Caco-2 (cell line): Measurements from ENCODE around the gene PRKCSH. TPM values are rescaled to one million over a fixed set of nuclear protein-coding genes. Genes with fewer than 3 reads are reported as not detected.
"Not testable (repeated sequence)": the region's sequence is repeated elsewhere in the genome, so short reads cannot be mapped to it uniquely, and the experiment has no call there.

Source experiments
- BruUV-seq: library from RNA; stranded (reverse); fragments of 400-500 nt; replicated peaks from 2 replicates; lab custom pipeline; 2021; lab: Mats Ljungman, UMichigan
- CTCF ChIA-PET: fragments of 300-600 bp; sonication (Branson Sonifier 250); formaldehyde crosslinking; loops from one replicate; lab custom pipeline; 2022; ENCODE audit warnings: antibody characterized with exemption; lab: Charles Lee
- POLR2A ChIA-PET: fragments of 300-600 bp; sonication (Branson Sonifier 250); formaldehyde crosslinking; loops from one replicate; lab custom pipeline; 2022; ENCODE audit warnings: antibody characterized with exemption; lab: Charles Lee
- DNase-seq, 2 experiments: peaks; one replicate each; pipeline versions ENCODE4 v3.0.0 to v3.0.0-alpha.2; 2020 to 2022
- H3K27me3 ChIP-seq: replicated peaks from 2 replicates; pipeline ENCODE4 v1.6.0; 2011; ENCODE audit warnings: low read length; ENCODE audit not compliant: control insufficient read depth, insufficient read depth
- H3K36me3 ChIP-seq: 2 replicates; pipeline ENCODE4 v1.5.1; 2011; ENCODE audit warnings: low read length; ENCODE audit not compliant: control insufficient read depth, insufficient read depth
- H3K4me1 ChIP-seq: fragments of 250-450 bp; sonication (Bioruptor Pico); 2 replicates; pipeline ENCODE4 v1.5.1; 2020; ENCODE audit warnings: mild to moderate bottlenecking
- H3K4me3 ChIP-seq: 2 replicates; pipeline ENCODE4 v1.5.1; 2011; ENCODE audit warnings: low read depth, mild to moderate bottlenecking, control low read depth, low read length
- H3K9me3 ChIP-seq: fragments of 250-450 bp; sonication (Bioruptor Pico); 2 replicates; pipeline ENCODE4 v1.5.1; 2020; ENCODE audit warnings: mild to moderate bottlenecking, moderate library complexity
- H3K27ac Mint-ChIP-seq: one replicate; pipeline ENCODE4 v1.8.0; 2022; ENCODE audit warnings: mixed read lengths; ENCODE audit not compliant: unreplicated experiment
- H3K27me3 Mint-ChIP-seq: one replicate; pipeline ENCODE4 v1.8.0; 2022; ENCODE audit warnings: mixed read lengths; ENCODE audit not compliant: insufficient read depth, unreplicated experiment
- H3K36me3 Mint-ChIP-seq: one replicate; pipeline ENCODE4 v1.8.0; 2022; ENCODE audit warnings: mild to moderate bottlenecking, mixed read lengths; ENCODE audit not compliant: insufficient read depth, unreplicated experiment
- H3K4me1 Mint-ChIP-seq: one replicate; pipeline ENCODE4 v1.8.0; 2022; ENCODE audit warnings: low read depth, mixed read lengths; ENCODE audit not compliant: unreplicated experiment
- H3K4me3 Mint-ChIP-seq: one replicate; pipeline ENCODE4 v1.8.0; 2022; ENCODE audit warnings: mild to moderate bottlenecking, moderate library complexity, mixed read lengths; ENCODE audit not compliant: unreplicated experiment
- H3K9me3 Mint-ChIP-seq: one replicate; pipeline ENCODE4 v1.8.0; 2022; ENCODE audit warnings: mixed read lengths; ENCODE audit not compliant: unreplicated experiment
- intact Hi-C: fragments of 100-400 bp; cut with micrococcal nuclease; formaldehyde crosslinking; loops from one replicate; pipeline ENCODE4 v1.10.0; 2022; ENCODE audit not compliant: unreplicated experiment
- total RNA-seq: library from RNA; stranded (reverse); gene quantifications from 2 replicates; pipeline ENCODE4 v1.2.3, GENCODE V29; 2022
- TF ChIP-seq, protein P1 (sequence below), 2 experiments: fragments of 200-600 bp in 1 of 2; IDR thresholded peaks; 1 replicate in 1 of 2; 2 replicates in 1 of 2; pipeline versions ENCODE4 v1.5.1 to v1.8.0; 2011 to 2022; ENCODE audit warnings: antibody characterized with exemption in 1 of 2, control low read depth in 1 of 2, inconsistent platforms in 1 of 2, low read depth in 1 of 2, low read length in 1 of 2, mild to moderate bottlenecking in 1 of 2, moderate library complexity in 1 of 2; ENCODE audit not compliant: insufficient read depth in 1 of 2, severe bottlenecking in 1 of 2, unreplicated experiment in 1 of 2

PRKCSH gene
- total RNA-seq, 1 experiment from 2014 or later, result 456 TPM

DNA sequence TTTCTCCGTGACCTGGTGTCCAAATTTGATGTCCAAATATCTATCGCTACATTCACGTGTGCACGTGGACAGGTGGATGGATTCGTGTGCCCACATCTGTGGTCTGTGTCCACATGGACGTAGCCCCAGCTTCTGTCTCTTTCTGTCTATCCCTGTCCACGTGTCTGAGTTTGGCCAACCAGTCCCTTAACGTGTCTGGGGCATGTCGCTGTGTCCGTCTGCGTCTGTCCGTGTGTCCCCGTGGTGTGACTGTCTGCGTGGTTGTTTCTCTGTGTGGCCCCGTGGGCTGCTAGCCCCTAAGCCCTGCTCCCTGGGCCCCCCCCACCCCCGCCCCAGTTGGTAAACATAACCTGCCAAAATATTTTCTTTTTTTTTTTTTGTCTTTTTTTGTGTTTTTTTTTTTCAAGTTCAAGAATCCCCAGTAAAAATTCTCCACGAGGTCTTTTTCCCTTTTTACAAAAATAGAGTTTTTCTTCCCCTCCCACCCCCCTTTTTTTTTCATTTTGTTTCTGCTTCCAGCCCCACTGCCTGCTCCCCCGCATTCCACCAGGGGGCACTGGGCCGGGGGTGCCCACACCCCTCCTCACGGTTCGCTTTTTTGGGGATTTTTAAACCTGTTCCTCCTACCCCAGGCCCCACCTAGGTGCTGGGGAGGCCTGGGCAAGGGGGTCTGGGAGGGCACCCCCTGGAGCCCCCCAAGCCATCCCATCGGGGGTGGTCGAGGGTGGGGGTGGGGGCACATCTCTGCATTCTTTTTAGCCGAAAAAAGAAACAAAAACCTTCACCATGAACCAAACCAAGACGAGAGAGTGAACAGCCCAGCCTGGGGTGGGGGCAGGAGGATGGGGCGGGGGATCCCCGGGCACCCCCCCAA lies 18.3 kb downstream of the PRKCSH start:
- intact Hi-C loops, result no loop called here
- Mint-ChIP-seq H3K4me1 (no peaks in the 10 kb centered on the region), H3K27ac (no peak overlapping the region), H3K27me3 (no peaks in the 10 kb centered on the region), H3K36me3 (peaks cover 23% of the 10 kb centered on the region), H3K4me3 (no peak overlapping the region), H3K9me3 (no peaks in the 10 kb centered on the region)
- Histone ChIP-seq H3K36me3 (no peaks in the 10 kb centered on the region; the same call in 1 of the 2 replicates), H3K27me3 (no peaks in the 10 kb centered on the region), H3K4me3 (no peak overlapping the region), H3K4me1 (no peaks in the 10 kb centered on the region), H3K9me3 (no peaks in the 10 kb centered on the region)
- no TSS peak for BruUV-seq
- POLR2A ChIA-PET, result no interaction called here
- CTCF ChIA-PET, result no interaction called here
- peak in 1 of 2 experiments; percentile 32 for DNase-seq
- TF ChIP-seq, protein P1, sequence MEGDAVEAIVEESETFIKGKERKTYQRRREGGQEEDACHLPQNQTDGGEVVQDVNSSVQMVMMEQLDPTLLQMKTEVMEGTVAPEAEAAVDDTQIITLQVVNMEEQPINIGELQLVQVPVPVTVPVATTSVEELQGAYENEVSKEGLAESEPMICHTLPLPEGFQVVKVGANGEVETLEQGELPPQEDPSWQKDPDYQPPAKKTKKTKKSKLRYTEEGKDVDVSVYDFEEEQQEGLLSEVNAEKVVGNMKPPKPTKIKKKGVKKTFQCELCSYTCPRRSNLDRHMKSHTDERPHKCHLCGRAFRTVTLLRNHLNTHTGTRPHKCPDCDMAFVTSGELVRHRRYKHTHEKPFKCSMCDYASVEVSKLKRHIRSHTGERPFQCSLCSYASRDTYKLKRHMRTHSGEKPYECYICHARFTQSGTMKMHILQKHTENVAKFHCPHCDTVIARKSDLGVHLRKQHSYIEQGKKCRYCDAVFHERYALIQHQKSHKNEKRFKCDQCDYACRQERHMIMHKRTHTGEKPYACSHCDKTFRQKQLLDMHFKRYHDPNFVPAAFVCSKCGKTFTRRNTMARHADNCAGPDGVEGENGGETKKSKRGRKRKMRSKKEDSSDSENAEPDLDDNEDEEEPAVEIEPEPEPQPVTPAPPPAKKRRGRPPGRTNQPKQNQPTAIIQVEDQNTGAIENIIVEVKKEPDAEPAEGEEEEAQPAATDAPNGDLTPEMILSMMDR (IDR thresholded peaks at IDR 0.05; ENCODE audit: insufficient read depth in 1 of 2, low read depth in 1 of 2, low read length in 1 of 2, severe bottlenecking in 1 of 2, unreplicated experiment in 1 of 2), result peak; percentile 35 to 68

DNA sequence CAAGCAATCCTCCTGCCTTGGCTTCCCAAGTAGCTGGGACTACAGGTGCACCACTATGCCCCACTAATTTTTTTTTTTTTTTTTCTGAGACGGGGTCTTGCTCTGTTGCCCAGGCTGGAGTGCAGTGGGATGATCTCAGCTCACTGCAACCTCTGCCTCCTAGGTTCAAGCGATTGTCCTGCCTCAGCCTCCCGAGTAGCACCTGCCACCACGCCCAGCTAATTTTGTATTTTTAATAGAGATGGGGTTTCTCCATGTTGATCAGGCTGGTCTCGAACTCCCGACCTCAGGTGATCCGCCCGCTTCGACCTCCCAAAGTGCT lies 19.8 kb downstream of the PRKCSH start:
- H3K4me1 Mint-ChIP-seq, result not testable (repeated sequence)

DNA sequence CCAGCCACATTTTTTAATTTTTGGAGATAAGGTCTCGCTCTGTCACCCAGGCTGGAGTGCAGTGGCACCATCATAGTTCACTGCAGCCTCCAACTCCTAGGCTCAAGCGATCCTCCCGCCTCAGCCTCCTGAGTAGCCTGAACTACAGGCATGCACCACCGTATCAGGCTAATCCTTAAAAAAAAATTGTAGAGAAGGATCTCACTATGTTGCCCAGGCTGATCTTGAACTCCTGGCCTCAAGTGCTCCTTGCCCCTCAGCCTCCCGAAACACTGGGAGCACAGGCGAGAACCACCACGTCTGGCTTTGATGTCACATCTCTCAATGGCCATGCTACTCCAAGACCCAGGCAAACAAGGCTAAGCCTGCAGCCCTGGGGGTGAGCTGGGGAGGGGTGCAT lies 21.2 kb downstream of the PRKCSH start:
- H3K4me3 ChIP-seq, result no peak overlapping the region
- intact Hi-C loops, result no loop called here
- TF ChIP-seq, protein P1 (IDR thresholded peaks at IDR 0.05; ENCODE audit: insufficient read depth in 1 of 2, low read depth in 1 of 2, low read length in 1 of 2, severe bottlenecking in 1 of 2, unreplicated experiment in 1 of 2), result no peak
- Mint-ChIP-seq H3K27me3 (no peaks in the 10 kb centered on the region), H3K4me1 (no peaks in the 10 kb centered on the region), H3K36me3 (peaks cover 5% of the 10 kb centered on the region), H3K9me3 (no peaks in the 10 kb centered on the region), H3K27ac (no peak overlapping the region), H3K4me3 (no peak overlapping the region)
- DNase-seq, result no peak
- H3K4me1 ChIP-seq, result no peaks in the 10 kb centered on the region
- no TSS peak for BruUV-seq
- H3K27me3 ChIP-seq, result no peaks in the 10 kb centered on the region
- ChIA-PET CTCF (no interaction called here), POLR2A (interaction anchor here (0.7 kb wide), 1 partner anchor 82 kb away, joined by 3 read pairs; no protein-coding TSS in a partner anchor)
- H3K9me3 ChIP-seq, result no peaks in the 10 kb centered on the region
- H3K36me3 ChIP-seq, result no peaks in the 10 kb centered on the region

More for the DNA sequence above, 19.8 kb downstream of the PRKCSH start:
- DNase-seq, H3K9me3 Mint-ChIP-seq, H3K27me3 ChIP-seq, intact Hi-C loops, CTCF ChIA-PET, H3K9me3 ChIP-seq, H3K27me3 Mint-ChIP-seq, H3K4me3 Mint-ChIP-seq, H3K36me3 ChIP-seq, H3K4me1 ChIP-seq, H3K27ac Mint-ChIP-seq, BruUV-seq, POLR2A ChIA-PET, H3K4me3 ChIP-seq: not testable (repeated sequence)
- H3K36me3 Mint-ChIP-seq, result peaks cover 11% of the 10 kb centered on the region
